ENCODE measurements around the gene PLAAT2. TPM values are rescaled to one million over a fixed set of nuclear protein-coding genes. Genes with fewer than 3 reads are reported as not detected.

PLAAT2 gene
- total RNA-seq, result not detected in 2 replicates

GRCh38 chr11:63563201-63564055 is at the start of gene PLAAT2:
Gene PLAAT2 (minus strand): TSS chr11:63563379. CDS start chr11:63563324, 55 bp downstream.

GRCh38 chr11:63536669-63537292 is 26.4 kb downstream of the PLAAT2 start, which contains the start of gene PLAAT4:
Gene PLAAT4 (plus strand): TSS chr11:63536808. CDS start chr11:63536869, 61 bp downstream.

GRCh38 chr11:63505857-63506528 is 57.2 kb downstream of the PLAAT2 start, which contains the start of gene LGALS12:
Gene LGALS12 (plus strand): TSS chr11:63506084. CDS start chr11:63506459, 375 bp downstream.

Other genes starting within 250 kb of the PLAAT2 start
- gene SLC22A9, start 193.6 kb downstream of the PLAAT2 start, total RNA-seq, result not detected in 2 replicates
- gene PLAAT5, start 72.2 kb downstream of the PLAAT2 start, total RNA-seq, result under 0.01 and 0.73 TPM in 2 replicates
- gene LGALS12, start 57.3 kb downstream of the PLAAT2 start, total RNA-seq, result under 0.01 and 0.20 TPM in 2 replicates
- 2.3 and 4.8 TPM in 2 replicates for gene PLAAT4, start 26.6 kb downstream of the PLAAT2 start, total RNA-seq
- 14.9 and 16.2 TPM in 2 replicates for gene PLAAT3, start 51.1 kb upstream of the PLAAT2 start, total RNA-seq
- 129 and 159 TPM in 2 replicates for gene ATL3, start 108.0 kb upstream of the PLAAT2 start, total RNA-seq
- gene RTN3, start 118.1 kb upstream of the PLAAT2 start, total RNA-seq, result 74.6 and 74.7 TPM in 2 replicates
- 9.6 and 22.5 TPM in 2 replicates for gene ZFTA, start 205.4 kb upstream of the PLAAT2 start, total RNA-seq

All from subcutaneous preadipocyte (primary cell).